Tibial nerve (tissue), 4 donors: ENCODE data around the gene CALB2. TPM values are rescaled to one million over a fixed set of nuclear protein-coding genes. Genes with fewer than 3 reads are reported as not detected.

Source experiments
- DNase-seq, 2 donors: peaks; one replicate each; pipeline ENCODE4 v3.0.0-alpha.2; 2019; ENCODE audit warnings: low spot score in 2 of 2
- H3K27ac ChIP-seq, 4 donors: fragments of 200-600 bp; sonication (generic) in 3 of 4; one replicate each; pipeline ENCODE4 v1.5.1; 2017 to 2019; ENCODE audit warnings: mild to moderate bottlenecking in 1 of 4
- H3K27me3 ChIP-seq, 2 donors: fragments of 200-600 bp; sonication (generic) in 1 of 2; one replicate each; pipeline versions ENCODE4 v1.5.1 to v1.6.0; 2017 to 2019
- H3K36me3 ChIP-seq, 3 donors: fragments of 200-600 bp; sonication (generic); one replicate each; pipeline ENCODE4 v1.5.1; 2018 to 2019
- H3K4me1 ChIP-seq, 4 donors: fragments of 200-600 bp; sonication (generic) in 3 of 4; one replicate each; pipeline ENCODE4 v1.5.1; 2017 to 2019
- H3K4me3 ChIP-seq, 4 donors: fragments of 200-600 bp; sonication (generic) in 3 of 4; one replicate each; pipeline ENCODE4 v1.5.1; 2017 to 2019; ENCODE audit warnings: mild to moderate bottlenecking in 1 of 4, moderate library complexity in 1 of 4
- H3K9me3 ChIP-seq, 4 donors: fragments of 200-600 bp; sonication (generic) in 3 of 4; one replicate each; pipeline ENCODE4 v1.5.1; 2017 to 2019
- EP300 ChIP-seq, 2 donors: sonication (generic); formaldehyde crosslinking; IDR thresholded peaks; one replicate each; pipeline ENCODE4 v1.6.1; 2017; ENCODE audit warnings: antibody characterized with exemption in 2 of 2, mild to moderate bottlenecking in 1 of 2
- POLR2A ChIP-seq, 2 donors: fragments of 450-650 bp; IDR thresholded peaks; one replicate each; pipeline ENCODE4 v1.6.1; 2017; ENCODE audit warnings: antibody characterized with exemption in 2 of 2, mild to moderate bottlenecking in 2 of 2, moderate library complexity in 2 of 2
- WGBS, 2 donors: methylation state at CpG; one replicate each; pipeline ENCODE4 v1.1.5; 2018; 5-methylcytosine and 5-hydroxymethylcytosine counted together
- total RNA-seq, 4 donors: library from RNA; depleted of rRNA; stranded (reverse); fragments of >200 nt; gene quantifications; one replicate each; pipeline ENCODE4 v1.1.0, GENCODE V29; 2016
- TF ChIP-seq, protein P1 (sequence below), 5 experiments: fragments of 200-600 bp in 3 of 5; fragments of 450-650 bp in 2 of 5; sonication (generic) in 3 of 5; IDR thresholded peaks; one replicate each; pipeline ENCODE4 v1.5.1; 2016 to 2019; ENCODE audit warnings: antibody characterized with exemption in 5 of 5, mild to moderate bottlenecking in 3 of 5, moderate library complexity in 2 of 5

CALB2 gene
- total RNA-seq, 4 donors from 2014 or later = 3.5 to 24.7 (median 11.3) TPM

DNA sequence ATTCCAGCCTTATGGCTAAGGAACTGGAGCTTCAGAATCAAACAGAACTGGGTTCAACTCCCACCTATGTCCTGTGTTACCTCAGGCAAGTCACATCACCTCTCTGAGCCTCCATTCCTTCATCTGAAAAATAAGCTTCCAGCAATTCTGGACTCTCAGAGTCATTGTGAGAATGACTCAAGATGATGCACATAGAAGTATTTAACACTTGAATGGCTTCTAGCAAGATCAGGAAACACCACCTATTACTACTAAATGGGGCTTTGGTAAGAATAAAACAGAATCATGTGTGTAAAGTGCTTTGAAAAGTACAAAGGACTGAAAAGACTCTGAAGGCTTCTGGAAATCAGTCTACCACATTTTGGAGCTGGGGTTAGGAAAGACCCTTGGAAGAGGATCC, 30.8 kb upstream of the CALB2 start:
- Histone ChIP-seq H3K4me3 (no peak overlapping the region), H3K9me3 (peaks cover 0 to 8% (median 3%) of the 10 kb centered on the region in 4 donors), H3K4me1 (no peaks in the 10 kb centered on the region), H3K27ac (no peak overlapping the region), H3K27me3 (no peaks in the 10 kb centered on the region), H3K36me3 (no peaks in the 10 kb centered on the region)
- no peak for DNase-seq
- TF ChIP-seq POLR2A (IDR thresholded peaks at IDR 0.05) = no peak
- TF ChIP-seq, protein P1, sequence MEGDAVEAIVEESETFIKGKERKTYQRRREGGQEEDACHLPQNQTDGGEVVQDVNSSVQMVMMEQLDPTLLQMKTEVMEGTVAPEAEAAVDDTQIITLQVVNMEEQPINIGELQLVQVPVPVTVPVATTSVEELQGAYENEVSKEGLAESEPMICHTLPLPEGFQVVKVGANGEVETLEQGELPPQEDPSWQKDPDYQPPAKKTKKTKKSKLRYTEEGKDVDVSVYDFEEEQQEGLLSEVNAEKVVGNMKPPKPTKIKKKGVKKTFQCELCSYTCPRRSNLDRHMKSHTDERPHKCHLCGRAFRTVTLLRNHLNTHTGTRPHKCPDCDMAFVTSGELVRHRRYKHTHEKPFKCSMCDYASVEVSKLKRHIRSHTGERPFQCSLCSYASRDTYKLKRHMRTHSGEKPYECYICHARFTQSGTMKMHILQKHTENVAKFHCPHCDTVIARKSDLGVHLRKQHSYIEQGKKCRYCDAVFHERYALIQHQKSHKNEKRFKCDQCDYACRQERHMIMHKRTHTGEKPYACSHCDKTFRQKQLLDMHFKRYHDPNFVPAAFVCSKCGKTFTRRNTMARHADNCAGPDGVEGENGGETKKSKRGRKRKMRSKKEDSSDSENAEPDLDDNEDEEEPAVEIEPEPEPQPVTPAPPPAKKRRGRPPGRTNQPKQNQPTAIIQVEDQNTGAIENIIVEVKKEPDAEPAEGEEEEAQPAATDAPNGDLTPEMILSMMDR (IDR thresholded peaks at IDR 0.05) = no peak
- TF ChIP-seq EP300 (IDR thresholded peaks at IDR 0.05) = no peak

DNA sequence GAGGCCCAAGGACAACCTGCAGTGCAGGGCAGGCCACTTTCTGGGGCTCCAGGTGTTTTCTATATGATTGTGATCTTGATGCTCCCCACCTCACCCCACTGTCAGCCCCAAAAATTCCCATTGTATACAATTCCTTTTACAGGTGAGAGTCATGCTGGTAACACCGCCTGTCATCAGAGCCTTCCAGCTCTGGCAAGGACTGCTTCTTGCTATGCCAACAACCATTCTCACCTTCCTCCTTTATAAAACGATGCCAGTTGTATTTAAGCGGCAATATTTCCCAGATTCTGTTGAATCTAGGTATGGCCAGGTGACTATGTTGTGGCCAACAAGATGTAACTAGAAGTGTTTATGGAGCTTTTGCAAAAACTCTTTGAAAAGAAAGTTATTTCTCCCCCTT, 30.4 kb upstream of the CALB2 start:
- Histone ChIP-seq H3K36me3 (no peaks in the 10 kb centered on the region), H3K27ac (no peak overlapping the region), H3K4me1 (no peaks in the 10 kb centered on the region), H3K27me3 (no peaks in the 10 kb centered on the region), H3K4me3 (no peak overlapping the region), H3K9me3 (peaks cover 0 to 8% (median 3%) of the 10 kb centered on the region in 4 donors)
- DNase-seq = no peak
- TF ChIP-seq, protein P1 (IDR thresholded peaks at IDR 0.05) = no peak
- TF ChIP-seq POLR2A (IDR thresholded peaks at IDR 0.05) (no peak), EP300 (IDR thresholded peaks at IDR 0.05) (no peak)
- 79 to 85% methylated on average over 3 of the region's 3 CpGs for WGBS, 2 donors

DNA sequence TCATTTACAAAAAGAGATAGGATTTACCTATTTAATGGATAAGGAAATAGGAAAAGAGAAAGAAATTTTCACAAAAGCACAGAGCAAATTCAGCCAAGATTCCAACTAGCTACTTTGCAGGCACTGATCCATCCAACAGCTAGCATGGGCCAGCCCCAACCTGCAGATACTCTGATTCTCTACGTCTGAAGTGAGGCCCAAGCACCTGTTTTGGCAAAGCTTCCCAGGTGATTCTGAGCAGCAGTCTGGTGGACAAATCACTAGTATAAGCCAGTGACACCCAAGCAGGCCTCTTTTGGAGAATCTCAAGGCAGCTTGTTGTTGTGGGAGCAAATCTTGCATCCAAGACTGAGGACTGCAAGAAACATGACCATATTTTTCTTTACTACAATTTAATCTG, 20.9 kb upstream of the CALB2 start:
- no peak for DNase-seq
- Histone ChIP-seq H3K9me3 (peaks cover 0 to 4% (median 0%) of the 10 kb centered on the region in 4 donors), H3K4me1 (no peaks in the 10 kb centered on the region), H3K36me3 (no peaks in the 10 kb centered on the region), H3K4me3 (no peak overlapping the region), H3K27ac (no peak overlapping the region), H3K27me3 (peaks cover 0 to 6% of the 10 kb centered on the region in 2 donors)
- 58 to 79% methylated on average over 1 of the region's 1 CpG for WGBS, 2 donors
- TF ChIP-seq, protein P1 (IDR thresholded peaks at IDR 0.05) = no peak
- TF ChIP-seq POLR2A (IDR thresholded peaks at IDR 0.05) (no peak), EP300 (IDR thresholded peaks at IDR 0.05) (no peak)

DNA sequence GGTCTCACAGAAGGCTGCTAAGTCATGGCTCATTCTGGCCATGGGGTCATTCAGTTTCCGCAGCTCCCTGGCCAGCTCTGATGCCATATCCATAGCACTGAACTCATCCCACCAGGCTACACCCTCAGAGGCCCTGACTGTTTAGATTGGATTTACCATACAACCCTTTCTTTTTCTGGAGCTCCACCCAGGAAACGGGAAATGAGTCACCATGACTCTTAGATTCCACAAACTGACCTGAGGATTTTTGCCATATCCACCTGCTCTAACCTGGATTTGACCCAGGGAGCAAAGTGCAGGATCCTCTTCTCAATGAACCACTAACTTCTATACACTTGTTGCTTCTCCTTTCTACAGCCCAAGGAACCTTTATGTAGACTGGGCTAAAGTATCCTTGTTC, 20.3 kb upstream of the CALB2 start:
- H3K27ac ChIP-seq = no peak overlapping the region
- no peaks in the 10 kb centered on the region for H3K4me1 ChIP-seq
- no peak for DNase-seq
- H3K4me3 ChIP-seq = no peak overlapping the region
- no peak for TF ChIP-seq POLR2A (IDR thresholded peaks at IDR 0.05)
- TF ChIP-seq, protein P1 (IDR thresholded peaks at IDR 0.05) = no peak
- WGBS, 2 donors = 72 to 75% methylated on average over 2 of the region's 2 CpGs
- H3K27me3 ChIP-seq = peaks cover 0 to 6% of the 10 kb centered on the region in 2 donors
- H3K9me3 ChIP-seq = peaks cover 0 to 4% (median 0%) of the 10 kb centered on the region in 4 donors
- H3K36me3 ChIP-seq = no peaks in the 10 kb centered on the region

DNA sequence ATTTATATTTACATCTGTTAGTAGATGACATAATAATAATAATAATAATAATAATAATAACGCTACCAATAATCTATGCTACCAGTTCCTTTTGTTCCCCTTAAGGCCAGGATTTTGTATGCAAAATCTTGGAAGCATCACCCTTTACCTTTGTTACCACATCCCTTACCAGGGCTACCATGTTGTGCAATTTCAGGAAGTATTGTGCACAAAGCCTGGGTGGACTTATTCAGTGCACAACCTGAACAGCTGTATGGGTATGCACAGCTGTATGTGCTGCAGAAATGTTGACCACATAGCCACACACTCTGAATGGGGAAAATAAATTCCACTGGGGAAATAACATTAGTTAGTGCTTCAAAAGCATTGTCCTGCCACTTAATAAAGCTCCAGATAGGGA, 19.9 kb upstream of the CALB2 start:
- TF ChIP-seq EP300 (IDR thresholded peaks at IDR 0.05) = no peak
- no peak for TF ChIP-seq POLR2A (IDR thresholded peaks at IDR 0.05)
- TF ChIP-seq, protein P1 (IDR thresholded peaks at IDR 0.05) = no peak
- peaks cover 0 to 4% (median 0%) of the 10 kb centered on the region in 4 donors for H3K9me3 ChIP-seq
- WGBS, 2 donors = 91 to 98% methylated on average over 1 of the region's 1 CpG

More for the DNA sequence above, 19.9 kb upstream of the CALB2 start:
- Histone ChIP-seq H3K4me1 (no peaks in the 10 kb centered on the region), H3K27ac (no peak overlapping the region), H3K4me3 (no peak overlapping the region), H3K36me3 (no peaks in the 10 kb centered on the region), H3K27me3 (peaks cover 0 to 6% of the 10 kb centered on the region in 2 donors)
- no peak for DNase-seq
